ENCODE results near the gene DUSP6. TPM values are rescaled to one million over a fixed set of nuclear protein-coding genes. Genes with fewer than 3 reads are reported as not detected.

The DUSP6 gene
- total and polyA plus RNA-seq, 2 of the 13 experiments (the other 11 are each of a cell fraction or from before 2014, with no cell fraction given), result 40.9 to 161 TPM

DNA sequence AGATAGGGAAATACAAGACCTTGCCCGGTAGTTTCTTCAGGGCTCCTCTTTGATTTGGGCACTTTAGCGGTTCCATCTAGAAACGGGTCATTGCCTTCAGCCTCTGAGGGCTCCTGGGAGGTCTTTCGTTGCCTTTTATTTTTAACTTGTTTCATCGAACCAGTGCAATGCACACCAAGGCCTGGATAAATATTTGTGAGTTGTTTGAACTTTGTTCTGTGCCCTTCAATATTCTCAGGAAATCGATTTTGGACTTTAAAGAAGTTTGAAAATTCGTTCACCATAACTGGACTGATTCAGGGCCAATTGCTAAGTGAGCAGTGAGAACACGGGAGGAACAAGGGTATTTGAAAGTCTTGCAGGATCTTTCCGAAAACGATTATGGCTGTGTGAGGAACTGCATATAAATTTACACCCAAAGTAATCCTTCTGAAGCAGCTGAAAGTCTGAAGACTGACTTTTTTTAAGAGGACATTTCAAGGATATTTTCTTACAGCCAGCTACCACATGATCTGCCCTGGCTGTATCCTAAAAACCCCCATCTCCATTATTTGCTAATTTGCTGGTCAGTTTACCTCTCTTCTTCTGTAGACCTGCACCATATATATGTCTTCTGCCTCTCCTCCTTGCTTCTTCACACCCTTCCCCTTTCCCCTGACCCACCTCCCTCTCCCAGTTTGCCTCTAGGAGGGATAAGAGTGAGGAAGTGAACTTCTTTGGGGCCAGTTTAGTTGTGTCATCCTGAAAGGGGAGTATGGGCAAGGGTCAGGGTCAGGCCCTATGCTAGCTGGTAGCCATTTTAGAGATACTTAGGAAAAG, 8.0 kb downstream of the DUSP6 start (continued):
- TF ChIP-seq, protein P1, sequence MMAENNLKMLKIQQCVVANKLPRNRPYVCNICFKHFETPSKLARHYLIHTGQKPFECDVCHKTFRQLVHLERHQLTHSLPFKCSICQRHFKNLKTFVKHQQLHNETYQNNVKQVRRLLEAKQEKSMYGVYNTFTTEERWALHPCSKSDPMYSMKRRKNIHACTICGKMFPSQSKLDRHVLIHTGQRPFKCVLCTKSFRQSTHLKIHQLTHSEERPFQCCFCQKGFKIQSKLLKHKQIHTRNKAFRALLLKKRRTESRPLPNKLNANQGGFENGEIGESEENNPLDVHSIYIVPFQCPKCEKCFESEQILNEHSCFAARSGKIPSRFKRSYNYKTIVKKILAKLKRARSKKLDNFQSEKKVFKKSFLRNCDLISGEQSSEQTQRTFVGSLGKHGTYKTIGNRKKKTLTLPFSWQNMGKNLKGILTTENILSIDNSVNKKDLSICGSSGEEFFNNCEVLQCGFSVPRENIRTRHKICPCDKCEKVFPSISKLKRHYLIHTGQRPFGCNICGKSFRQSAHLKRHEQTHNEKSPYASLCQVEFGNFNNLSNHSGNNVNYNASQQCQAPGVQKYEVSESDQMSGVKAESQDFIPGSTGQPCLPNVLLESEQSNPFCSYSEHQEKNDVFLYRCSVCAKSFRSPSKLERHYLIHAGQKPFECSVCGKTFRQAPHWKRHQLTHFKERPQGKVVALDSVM (CRISPR knock-in tag; IDR thresholded peaks at IDR 0.05), result no peak
- TF ChIP-seq ZFX (CRISPR knock-in tag; IDR thresholded peaks at IDR 0.05; ENCODE audit: low read depth) (0 out of 2 replicates have a peak, but pooled peaks have one; percentile 10), ZSCAN9 (CRISPR knock-in tag; IDR thresholded peaks at IDR 0.05; ENCODE audit: borderline replicate concordance) (peak; percentile 67; the same call in 1 of the 2 replicates), ELF4 (CRISPR knock-in tag; IDR thresholded peaks at IDR 0.05; ENCODE audit: borderline replicate concordance) (peak; percentile 17; the same call in 1 of the 2 replicates), ZNF7 (CRISPR knock-in tag; IDR thresholded peaks at IDR 0.05) (no peak), ZNF550 (CRISPR knock-in tag; IDR thresholded peaks at IDR 0.05; ENCODE audit: borderline replicate concordance) (no peak), CREB1 (IDR thresholded peaks at IDR 0.05) (no peak), CREB1 (CRISPR knock-in tag; IDR thresholded peaks at IDR 0.05) (no peak; the same call in 1 of the 2 replicates), RARA (CRISPR knock-in tag; IDR thresholded peaks at IDR 0.05) (peak; percentile 75), MTA1 (CRISPR knock-in tag; IDR thresholded peaks at IDR 0.05; ENCODE audit: borderline replicate concordance) (no peak), ZNF670 (CRISPR knock-in tag; IDR thresholded peaks at IDR 0.05; ENCODE audit: borderline replicate concordance) (0 out of 2 replicates have a peak, but pooled peaks have one; percentile 24), NR2F6 (IDR thresholded peaks at IDR 0.05) (peak; percentile 53), NR2F6 (CRISPR knock-in tag; IDR thresholded peaks at IDR 0.05) (peak; percentile 42; the same call in 1 of the 2 replicates), IRF2 (CRISPR knock-in tag; IDR thresholded peaks at IDR 0.05) (peak; percentile 53; the same call in 1 of the 2 replicates), HNF4A (CRISPR knock-in tag; IDR thresholded peaks at IDR 0.05) (peak; percentile 94), NCOA2 (CRISPR knock-in tag; IDR thresholded peaks at IDR 0.05) (peak; percentile 86), ZNF383 (CRISPR knock-in tag; IDR thresholded peaks at IDR 0.05; ENCODE audit: borderline replicate concordance) (0 out of 2 replicates have a peak, but pooled peaks have one; percentile 17), SP5 (CRISPR knock-in tag; IDR thresholded peaks at IDR 0.05; ENCODE audit: borderline replicate concordance, low read depth) (0 out of 2 replicates have a peak, but pooled peaks have one; percentile 8), TBX2 (CRISPR knock-in tag; IDR thresholded peaks at IDR 0.05; ENCODE audit: borderline replicate concordance) (peak; percentile 39; the same call in 1 of the 2 replicates)
- TF ChIP-seq, protein P2, sequence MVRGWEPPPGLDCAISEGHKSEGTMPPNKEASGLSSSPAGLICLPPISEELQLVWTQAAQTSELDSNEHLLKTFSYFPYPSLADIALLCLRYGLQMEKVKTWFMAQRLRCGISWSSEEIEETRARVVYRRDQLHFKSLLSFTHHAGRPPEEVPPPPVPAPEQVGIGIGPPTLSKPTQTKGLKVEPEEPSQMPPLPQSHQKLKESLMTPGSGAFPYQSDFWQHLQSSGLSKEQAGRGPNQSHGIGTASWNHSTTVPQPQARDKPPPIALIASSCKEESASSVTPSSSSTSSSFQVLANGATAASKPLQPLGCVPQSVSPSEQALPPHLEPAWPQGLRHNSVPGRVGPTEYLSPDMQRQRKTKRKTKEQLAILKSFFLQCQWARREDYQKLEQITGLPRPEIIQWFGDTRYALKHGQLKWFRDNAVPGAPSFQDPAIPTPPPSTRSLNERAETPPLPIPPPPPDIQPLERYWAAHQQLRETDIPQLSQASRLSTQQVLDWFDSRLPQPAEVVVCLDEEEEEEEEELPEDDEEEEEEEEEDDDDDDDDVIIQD (CRISPR knock-in tag; IDR thresholded peaks at IDR 0.05; ENCODE audit: low read depth), result peak; percentile 42; the same call in 1 of the 2 replicates
- TF ChIP-seq, protein P3, sequence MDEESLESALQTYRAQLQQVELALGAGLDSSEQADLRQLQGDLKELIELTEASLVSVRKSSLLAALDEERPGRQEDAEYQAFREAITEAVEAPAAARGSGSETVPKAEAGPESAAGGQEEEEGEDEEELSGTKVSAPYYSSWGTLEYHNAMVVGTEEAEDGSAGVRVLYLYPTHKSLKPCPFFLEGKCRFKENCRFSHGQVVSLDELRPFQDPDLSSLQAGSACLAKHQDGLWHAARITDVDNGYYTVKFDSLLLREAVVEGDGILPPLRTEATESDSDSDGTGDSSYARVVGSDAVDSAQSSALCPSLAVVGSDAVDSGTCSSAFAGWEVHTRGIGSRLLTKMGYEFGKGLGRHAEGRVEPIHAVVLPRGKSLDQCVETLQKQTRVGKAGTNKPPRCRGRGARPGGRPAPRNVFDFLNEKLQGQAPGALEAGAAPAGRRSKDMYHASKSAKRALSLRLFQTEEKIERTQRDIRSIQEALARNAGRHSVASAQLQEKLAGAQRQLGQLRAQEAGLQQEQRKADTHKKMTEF (CRISPR knock-in tag; IDR thresholded peaks at IDR 0.05), result peak; percentile 55; the same call in 1 of the 2 replicates
- TF ChIP-seq, protein P4, sequence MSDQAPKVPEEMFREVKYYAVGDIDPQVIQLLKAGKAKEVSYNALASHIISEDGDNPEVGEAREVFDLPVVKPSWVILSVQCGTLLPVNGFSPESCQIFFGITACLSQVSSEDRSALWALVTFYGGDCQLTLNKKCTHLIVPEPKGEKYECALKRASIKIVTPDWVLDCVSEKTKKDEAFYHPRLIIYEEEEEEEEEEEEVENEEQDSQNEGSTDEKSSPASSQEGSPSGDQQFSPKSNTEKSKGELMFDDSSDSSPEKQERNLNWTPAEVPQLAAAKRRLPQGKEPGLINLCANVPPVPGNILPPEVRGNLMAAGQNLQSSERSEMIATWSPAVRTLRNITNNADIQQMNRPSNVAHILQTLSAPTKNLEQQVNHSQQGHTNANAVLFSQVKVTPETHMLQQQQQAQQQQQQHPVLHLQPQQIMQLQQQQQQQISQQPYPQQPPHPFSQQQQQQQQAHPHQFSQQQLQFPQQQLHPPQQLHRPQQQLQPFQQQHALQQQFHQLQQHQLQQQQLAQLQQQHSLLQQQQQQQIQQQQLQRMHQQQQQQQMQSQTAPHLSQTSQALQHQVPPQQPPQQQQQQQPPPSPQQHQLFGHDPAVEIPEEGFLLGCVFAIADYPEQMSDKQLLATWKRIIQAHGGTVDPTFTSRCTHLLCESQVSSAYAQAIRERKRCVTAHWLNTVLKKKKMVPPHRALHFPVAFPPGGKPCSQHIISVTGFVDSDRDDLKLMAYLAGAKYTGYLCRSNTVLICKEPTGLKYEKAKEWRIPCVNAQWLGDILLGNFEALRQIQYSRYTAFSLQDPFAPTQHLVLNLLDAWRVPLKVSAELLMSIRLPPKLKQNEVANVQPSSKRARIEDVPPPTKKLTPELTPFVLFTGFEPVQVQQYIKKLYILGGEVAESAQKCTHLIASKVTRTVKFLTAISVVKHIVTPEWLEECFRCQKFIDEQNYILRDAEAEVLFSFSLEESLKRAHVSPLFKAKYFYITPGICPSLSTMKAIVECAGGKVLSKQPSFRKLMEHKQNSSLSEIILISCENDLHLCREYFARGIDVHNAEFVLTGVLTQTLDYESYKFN (CRISPR knock-in tag; conservative IDR thresholded peaks at IDR 0.05), result peak; percentile 97
